Mucosa of stomach (tissue), 1 donor: ENCODE data around the gene DZANK1.

Source experiments
- H3K27me3 ChIP-seq: one replicate; pipeline ENCODE4 v1.7.0; 2013; ENCODE audit warnings: mild to moderate bottlenecking, low read length; ENCODE audit not compliant: control insufficient read depth, insufficient read depth
- H3K36me3 ChIP-seq: one replicate; pipeline ENCODE4 v1.7.0; 2013; ENCODE audit warnings: low read length; ENCODE audit not compliant: control insufficient read depth, insufficient read depth
- H3K4me1 ChIP-seq: one replicate; pipeline ENCODE4 v1.7.0; 2013; ENCODE audit warnings: mild to moderate bottlenecking, low read length; ENCODE audit not compliant: control insufficient read depth, insufficient read depth
- H3K4me3 ChIP-seq: one replicate; pipeline ENCODE4 v1.7.0; 2013; ENCODE audit warnings: low read length
- H3K9ac ChIP-seq: one replicate; pipeline ENCODE4 v1.7.0; 2013; ENCODE audit warnings: mild to moderate bottlenecking, low read length, moderate library complexity
- H3K9me3 ChIP-seq: one replicate; pipeline ENCODE4 v1.7.0; 2013; ENCODE audit warnings: mild to moderate bottlenecking, low read length, moderate library complexity; ENCODE audit not compliant: control insufficient read depth
- donor health status: Pancreatic carcinoma.

Gene DZANK1

GRCh38 chr20:18496042-18496441, 29.2 kb upstream of the DZANK1 start:
- H3K9me3 ChIP-seq, result no peaks in the 10 kb centered on the region
- no peaks in the 10 kb centered on the region for H3K36me3 ChIP-seq
- no peak overlapping the region for H3K4me3 ChIP-seq
- H3K27me3 ChIP-seq, result no peaks in the 10 kb centered on the region
- peak overlapping the region; percentile 79 for H3K9ac ChIP-seq
- peaks cover 7% of the 10 kb centered on the region for H3K4me1 ChIP-seq

GRCh38 chr20:18488301-18488700, 21.5 kb upstream of the DZANK1 start:
- Histone ChIP-seq H3K27me3 (no peaks in the 10 kb centered on the region), H3K9me3 (no peaks in the 10 kb centered on the region), H3K36me3 (no peaks in the 10 kb centered on the region), H3K4me3 (no peak overlapping the region), H3K9ac (no peak overlapping the region), H3K4me1 (no peaks in the 10 kb centered on the region)

DNA sequence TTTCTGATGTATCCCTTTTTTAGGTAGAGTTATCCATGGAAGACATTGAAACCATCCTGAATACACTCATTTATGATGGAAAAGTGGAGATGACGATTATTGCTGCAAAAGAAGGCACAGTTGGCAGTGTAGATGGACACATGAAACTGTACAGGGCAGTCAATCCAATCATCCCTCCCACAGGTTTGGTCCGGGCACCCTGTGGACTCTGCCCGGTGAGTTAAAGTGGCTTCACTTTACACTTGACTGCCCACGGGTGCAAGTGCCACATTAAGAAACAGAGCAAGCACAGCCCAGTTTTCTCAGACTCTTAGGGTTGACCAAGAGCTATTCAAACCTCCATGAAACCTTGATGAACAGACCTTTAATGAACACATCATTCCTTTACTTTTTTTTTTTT, 14.8 kb upstream of the DZANK1 start:
- no peak overlapping the region for H3K9ac ChIP-seq
- no peaks in the 10 kb centered on the region for H3K9me3 ChIP-seq
- no peak overlapping the region for H3K4me3 ChIP-seq
- no peaks in the 10 kb centered on the region for H3K36me3 ChIP-seq
- no peaks in the 10 kb centered on the region for H3K27me3 ChIP-seq
- no peaks in the 10 kb centered on the region for H3K4me1 ChIP-seq

GRCh38 chr20:18477821-18478220, 11.0 kb upstream of the DZANK1 start:
- no peaks in the 10 kb centered on the region for H3K36me3 ChIP-seq
- H3K27me3 ChIP-seq, result no peaks in the 10 kb centered on the region
- no peak overlapping the region for H3K9ac ChIP-seq
- H3K9me3 ChIP-seq, result no peaks in the 10 kb centered on the region
- no peak overlapping the region for H3K4me3 ChIP-seq
- no peaks in the 10 kb centered on the region for H3K4me1 ChIP-seq

DNA sequence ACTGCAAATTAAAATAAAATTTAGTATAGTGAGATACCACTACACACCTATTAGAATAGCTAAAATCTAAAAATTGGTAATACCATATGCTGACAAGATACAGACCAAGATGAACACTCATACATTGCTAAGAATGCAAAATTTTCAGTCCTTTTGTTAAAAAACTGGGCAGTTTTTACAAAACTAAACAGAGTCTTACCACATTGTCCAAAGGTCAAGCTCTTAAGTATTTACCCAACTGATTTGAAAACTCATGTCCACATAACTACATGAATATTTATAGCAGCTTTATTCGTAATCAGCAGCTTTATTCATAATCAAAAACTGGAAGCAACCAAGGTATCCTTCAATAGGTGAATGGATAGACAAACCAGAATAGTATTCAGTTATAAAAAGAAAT, 10.4 kb upstream of the DZANK1 start:
- no peak overlapping the region for H3K9ac ChIP-seq
- H3K4me3 ChIP-seq, result no peak overlapping the region
- no peaks in the 10 kb centered on the region for H3K36me3 ChIP-seq
- H3K27me3 ChIP-seq, result no peaks in the 10 kb centered on the region
- no peaks in the 10 kb centered on the region for H3K9me3 ChIP-seq
- H3K4me1 ChIP-seq, result no peaks in the 10 kb centered on the region

GRCh38 chr20:18466574-18466893, 296 bp downstream of the DZANK1 start:
- Histone ChIP-seq H3K9ac (peak overlapping the region; percentile 91), H3K36me3 (no peaks in the 10 kb centered on the region), H3K27me3 (no peaks in the 10 kb centered on the region), H3K9me3 (no peaks in the 10 kb centered on the region), H3K4me3 (peak overlapping the region; percentile 99), H3K4me1 (peaks cover 3% of the 10 kb centered on the region)

GRCh38 chr20:18465536-18466200, 1.2 kb downstream of the DZANK1 start:
- Histone ChIP-seq H3K36me3 (no peaks in the 10 kb centered on the region), H3K27me3 (no peaks in the 10 kb centered on the region), H3K4me1 (peaks cover 3% of the 10 kb centered on the region), H3K4me3 (no peak overlapping the region), H3K9ac (no peak overlapping the region), H3K9me3 (no peaks in the 10 kb centered on the region)

- no peak overlapping the region for H3K4me3 ChIP-seq
- H3K9me3 ChIP-seq, result no peaks in the 10 kb centered on the region
- H3K9ac ChIP-seq, result no peak overlapping the region
These were observed 10.2 kb downstream of the DZANK1 start for GRCh38 chr20:18456600-18456999.

GRCh38 chr20:18443886-18444285, 22.9 kb downstream of the DZANK1 start:
- Histone ChIP-seq H3K27me3 (no peaks in the 10 kb centered on the region), H3K4me3 (no peak overlapping the region), H3K9ac (no peak overlapping the region), H3K4me1 (no peaks in the 10 kb centered on the region), H3K9me3 (no peaks in the 10 kb centered on the region), H3K36me3 (no peaks in the 10 kb centered on the region)

More at GRCh38 chr20:18456600-18456999, 10.2 kb downstream of the DZANK1 start:
- Histone ChIP-seq H3K27me3 (no peaks in the 10 kb centered on the region), H3K36me3 (no peaks in the 10 kb centered on the region), H3K4me1 (no peaks in the 10 kb centered on the region)

GRCh38 chr20:18440403-18440802, 26.4 kb downstream of the DZANK1 start:
- Histone ChIP-seq H3K4me1 (no peaks in the 10 kb centered on the region), H3K36me3 (no peaks in the 10 kb centered on the region), H3K27me3 (no peaks in the 10 kb centered on the region), H3K4me3 (no peak overlapping the region), H3K9me3 (no peaks in the 10 kb centered on the region), H3K9ac (no peak overlapping the region)

- Histone ChIP-seq H3K36me3 (no peaks in the 10 kb centered on the region), H3K9ac (no peak overlapping the region), H3K9me3 (no peaks in the 10 kb centered on the region), H3K27me3 (no peaks in the 10 kb centered on the region), H3K4me3 (no peak overlapping the region), H3K4me1 (no peaks in the 10 kb centered on the region)
These were observed 30.0 kb downstream of the DZANK1 start for GRCh38 chr20:18436847-18437246.

- Histone ChIP-seq H3K27me3 (no peaks in the 10 kb centered on the region), H3K36me3 (no peaks in the 10 kb centered on the region), H3K4me3 (no peak overlapping the region), H3K9ac (no peak overlapping the region), H3K4me1 (peaks cover 4% of the 10 kb centered on the region), H3K9me3 (no peaks in the 10 kb centered on the region)
These were observed 35.6 kb downstream of the DZANK1 start for GRCh38 chr20:18431206-18431605.
